ENCODE measurements around the gene SLC6A11. TPM values are rescaled to one million over a fixed set of nuclear protein-coding genes. Genes with fewer than 3 reads are reported as not detected.

Gene SLC6A11
- total and polyA plus RNA-seq, 2 of the 8 experiments (the other 6 are each of a cell fraction or from before 2014, with no cell fraction given), result 0.78 to 1.5 TPM

DNA sequence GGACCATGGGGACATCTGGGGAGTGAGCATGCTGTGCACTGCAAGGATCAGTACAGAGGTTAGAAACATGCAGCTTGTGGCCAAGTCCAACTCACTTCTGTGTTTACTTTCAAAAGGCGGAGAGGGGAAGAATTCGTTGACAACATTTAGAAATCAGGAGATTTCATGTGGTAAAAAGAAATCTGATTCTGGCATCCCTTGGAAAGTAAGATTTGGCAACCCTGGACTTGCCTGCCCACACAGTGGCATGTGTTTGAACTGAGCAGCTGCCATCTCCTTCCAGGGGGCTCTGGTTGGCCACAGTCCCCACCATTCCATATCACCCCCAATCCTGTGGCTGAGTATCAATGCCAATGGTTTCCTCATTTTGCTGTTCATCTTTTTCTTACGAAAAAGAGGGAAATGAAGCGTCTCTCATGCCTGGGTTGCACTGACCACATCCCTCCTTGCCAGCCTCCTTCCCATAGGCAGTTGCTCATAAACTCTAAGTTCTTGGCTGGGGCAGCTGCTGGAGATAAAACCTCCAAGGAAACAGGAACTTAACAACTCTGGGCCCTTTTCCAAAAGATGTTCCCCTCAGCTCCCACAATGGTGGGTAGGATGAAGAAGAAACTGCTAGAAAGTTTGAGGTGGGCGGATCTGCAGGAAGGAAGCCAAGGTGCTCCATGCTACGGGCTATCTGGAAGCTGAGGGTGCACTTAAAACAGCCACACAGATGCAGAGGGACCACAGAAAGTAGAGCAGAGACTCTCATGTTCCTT lies 29.2 kb downstream of the SLC6A11 start:
- Histone ChIP-seq H3K4me2 (ENCODE audit: insufficient read depth in 1 of 2, low read depth in 2 of 2, low read length in 2 of 2) (no peak overlapping the region), H3K18ac (ENCODE audit: extremely low read depth, low read length) (no peak overlapping the region), H3K36me3 (ENCODE audit: control insufficient read depth in 2 of 4, insufficient read depth in 4 of 4, low read length in 3 of 4) (no peaks in the 10 kb centered on the region), H3K27me3 (replicated peaks in 1 of 4; ENCODE audit: control insufficient read depth in 3 of 4, extremely low read depth in 1 of 4, insufficient read depth in 3 of 4, low read length in 3 of 4) (peaks cover 0 to 2% (median 0%) of the 10 kb centered on the region in 4 experiments; a peak in 1 of 7 replicates), H2AK5ac (ENCODE audit: low read depth, low read length) (no peak overlapping the region), H3K27ac (ENCODE audit: low read depth, low read length) (no peak overlapping the region), H2BK20ac (ENCODE audit: low read length) (no peak overlapping the region), H4K20me1 (replicated peaks in 1 of 2; ENCODE audit: control insufficient read depth in 1 of 2, insufficient read depth in 2 of 2, low read length in 2 of 2) (no peaks in the 10 kb centered on the region), H2BK12ac (ENCODE audit: low read depth, low read length) (no peak overlapping the region), H3K14ac (ENCODE audit: insufficient read length) (no peak overlapping the region), H2BK5ac (ENCODE audit: low read depth, low read length) (no peak overlapping the region), H4K91ac (replicated peaks; ENCODE audit: insufficient read length, low read length) (no peak overlapping the region), H3K4me3 (ENCODE audit: extremely low read depth in 1 of 4, insufficient read depth in 2 of 4, low read depth in 3 of 4, low read length in 4 of 4) (no peak overlapping the region), H3K79me1 (ENCODE audit: low read depth, low read length) (no peaks in the 10 kb centered on the region), H3K4me1 (replicated peaks in 1 of 4; ENCODE audit: control insufficient read depth in 3 of 4, insufficient read depth in 4 of 4, low read length in 3 of 4) (no peaks in the 10 kb centered on the region), H3K56ac (replicated peaks; ENCODE audit: insufficient read length, low read depth, low read length) (no peak overlapping the region), H3K23me2 (ENCODE audit: low read depth, low read length) (no peaks in the 10 kb centered on the region), H2BK15ac (ENCODE audit: low read length) (no peak overlapping the region), H3K79me2 (ENCODE audit: control insufficient read depth in 1 of 2, insufficient read depth in 2 of 2, low read length in 2 of 2) (no peaks in the 10 kb centered on the region), H4K8ac (ENCODE audit: extremely low read depth, insufficient read depth, low read length) (no peak overlapping the region), H2BK120ac (replicated peaks; ENCODE audit: low read depth, low read length) (no peak overlapping the region), H3K9ac (replicated peaks in 1 of 4; ENCODE audit: extremely low read depth in 1 of 4, low read depth in 3 of 4, low read length in 3 of 4) (no peak overlapping the region), H3K4ac (replicated peaks; ENCODE audit: insufficient read length, low read depth, low read length) (no peak overlapping the region), H3K9me3 (ENCODE audit: insufficient read depth in 2 of 2, low read depth in 1 of 2, low read length in 1 of 2) (no peaks in the 10 kb centered on the region), H4K5ac (ENCODE audit: insufficient read length, low read depth, low read length) (no peak overlapping the region), H3K23ac (ENCODE audit: insufficient read length) (no peak overlapping the region), H2AFZ (ENCODE audit: low read length) (no peak overlapping the region)
- no peak for DNase-seq (ENCODE audit: low read depth in 1 of 2, low spot score in 2 of 2)
- WGBS, 2 experiments (ENCODE audit: extremely low coverage in 1 of 2, insufficient coverage in 1 of 2, insufficient read length in 1 of 2, insufficient replicate concordance in 2 of 2, low coverage in 1 of 2, low lambda C conversion rate in 2 of 2, missing lambda C conversion rate in 1 of 2), result 91% methylated on average over 6 of the region's 6 CpGs; no CpG with 5 or more reads in 1 of the 2 experiments
- ChIA-PET CTCF (ENCODE audit: partially characterized antibody) (interaction anchor here (1.8 to 9.3 kb wide), 4 partner anchors 9 to 97 kb away, joined by 4 to 61 read pairs (median 8); no protein-coding TSS in a partner anchor), POLR2A (ENCODE audit: partially characterized antibody) (no interaction called here)
- TF ChIP-seq EZH2 (IDR thresholded peaks at IDR 0.05; ENCODE audit: low read depth, low read length, severe bottlenecking), result no peak
- TF ChIP-seq SP2 (IDR thresholded peaks at IDR 0.05; ENCODE audit: low read length), result no peak
- TF ChIP-seq RXRA (IDR thresholded peaks at IDR 0.05; ENCODE audit: insufficient read depth, low read depth, low read length), result no peak
- TF ChIP-seq, protein P1, sequence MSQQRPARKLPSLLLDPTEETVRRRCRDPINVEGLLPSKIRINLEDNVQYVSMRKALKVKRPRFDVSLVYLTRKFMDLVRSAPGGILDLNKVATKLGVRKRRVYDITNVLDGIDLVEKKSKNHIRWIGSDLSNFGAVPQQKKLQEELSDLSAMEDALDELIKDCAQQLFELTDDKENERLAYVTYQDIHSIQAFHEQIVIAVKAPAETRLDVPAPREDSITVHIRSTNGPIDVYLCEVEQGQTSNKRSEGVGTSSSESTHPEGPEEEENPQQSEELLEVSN (IDR thresholded peaks at IDR 0.05), result no peak
- no peak for TF ChIP-seq EP300 (IDR thresholded peaks at IDR 0.05; ENCODE audit: borderline replicate concordance in 1 of 2, low read depth in 2 of 2, low read length in 2 of 2)
- TF ChIP-seq HDAC6 (IDR thresholded peaks at IDR 0.05; ENCODE audit: low read depth, low read length), result no peak
- no peak for TF ChIP-seq CTBP2 (IDR thresholded peaks at IDR 0.05; ENCODE audit: borderline replicate concordance, insufficient read depth, insufficient read length, low read length)
- TF ChIP-seq SP4 (IDR thresholded peaks at IDR 0.05; ENCODE audit: low read length), result no peak
- FAIRE-seq, result no peak

Measured in H1 (cell line).